NB4 (cell line): Measurements from ENCODE around the gene VPS37C.

Experiments used
- DNase-seq: peaks from one replicate; pipeline ENCODE4 v3.0.0; 2010; ENCODE audit warnings: low read depth
- H3K4me3 ChIP-seq: one replicate; pipeline ENCODE4 v1.5.1; 2011; ENCODE audit warnings: mild to moderate bottlenecking, low read depth, low read length, moderate library complexity
- MYC ChIP-seq: IDR thresholded peaks from 2 replicates; pipeline ENCODE4 v1.6.1; 2011; ENCODE audit warnings: low read depth, low read length
- POLR2A ChIP-seq: IDR thresholded peaks from 2 replicates; pipeline ENCODE4 v1.6.1; 2011; ENCODE audit warnings: mild to moderate bottlenecking; ENCODE audit not compliant: insufficient read length; ENCODE audit errors: extremely low read depth
- TF ChIP-seq, protein P1 (sequence below): IDR thresholded peaks from 2 replicates; pipeline ENCODE4 v1.6.1; 2011; ENCODE audit warnings: low read depth, low read length
- TF ChIP-seq, protein P2 (sequence below): IDR thresholded peaks from one replicate; pipeline ENCODE4 v1.5.1; 2012; ENCODE audit warnings: low read depth, low read length

Gene VPS37C

GRCh38 chr11:61089806-61090491 lies 71.3 kb downstream of the VPS37C start:
- TF ChIP-seq, protein P1, sequence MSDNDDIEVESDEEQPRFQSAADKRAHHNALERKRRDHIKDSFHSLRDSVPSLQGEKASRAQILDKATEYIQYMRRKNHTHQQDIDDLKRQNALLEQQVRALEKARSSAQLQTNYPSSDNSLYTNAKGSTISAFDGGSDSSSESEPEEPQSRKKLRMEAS = no peak
- TF ChIP-seq MYC (no peak), POLR2A (no peak)
- TF ChIP-seq, protein P2, sequence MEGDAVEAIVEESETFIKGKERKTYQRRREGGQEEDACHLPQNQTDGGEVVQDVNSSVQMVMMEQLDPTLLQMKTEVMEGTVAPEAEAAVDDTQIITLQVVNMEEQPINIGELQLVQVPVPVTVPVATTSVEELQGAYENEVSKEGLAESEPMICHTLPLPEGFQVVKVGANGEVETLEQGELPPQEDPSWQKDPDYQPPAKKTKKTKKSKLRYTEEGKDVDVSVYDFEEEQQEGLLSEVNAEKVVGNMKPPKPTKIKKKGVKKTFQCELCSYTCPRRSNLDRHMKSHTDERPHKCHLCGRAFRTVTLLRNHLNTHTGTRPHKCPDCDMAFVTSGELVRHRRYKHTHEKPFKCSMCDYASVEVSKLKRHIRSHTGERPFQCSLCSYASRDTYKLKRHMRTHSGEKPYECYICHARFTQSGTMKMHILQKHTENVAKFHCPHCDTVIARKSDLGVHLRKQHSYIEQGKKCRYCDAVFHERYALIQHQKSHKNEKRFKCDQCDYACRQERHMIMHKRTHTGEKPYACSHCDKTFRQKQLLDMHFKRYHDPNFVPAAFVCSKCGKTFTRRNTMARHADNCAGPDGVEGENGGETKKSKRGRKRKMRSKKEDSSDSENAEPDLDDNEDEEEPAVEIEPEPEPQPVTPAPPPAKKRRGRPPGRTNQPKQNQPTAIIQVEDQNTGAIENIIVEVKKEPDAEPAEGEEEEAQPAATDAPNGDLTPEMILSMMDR = no peak
- DNase-seq = no peak
- no peak overlapping the region for H3K4me3 ChIP-seq

DNA sequence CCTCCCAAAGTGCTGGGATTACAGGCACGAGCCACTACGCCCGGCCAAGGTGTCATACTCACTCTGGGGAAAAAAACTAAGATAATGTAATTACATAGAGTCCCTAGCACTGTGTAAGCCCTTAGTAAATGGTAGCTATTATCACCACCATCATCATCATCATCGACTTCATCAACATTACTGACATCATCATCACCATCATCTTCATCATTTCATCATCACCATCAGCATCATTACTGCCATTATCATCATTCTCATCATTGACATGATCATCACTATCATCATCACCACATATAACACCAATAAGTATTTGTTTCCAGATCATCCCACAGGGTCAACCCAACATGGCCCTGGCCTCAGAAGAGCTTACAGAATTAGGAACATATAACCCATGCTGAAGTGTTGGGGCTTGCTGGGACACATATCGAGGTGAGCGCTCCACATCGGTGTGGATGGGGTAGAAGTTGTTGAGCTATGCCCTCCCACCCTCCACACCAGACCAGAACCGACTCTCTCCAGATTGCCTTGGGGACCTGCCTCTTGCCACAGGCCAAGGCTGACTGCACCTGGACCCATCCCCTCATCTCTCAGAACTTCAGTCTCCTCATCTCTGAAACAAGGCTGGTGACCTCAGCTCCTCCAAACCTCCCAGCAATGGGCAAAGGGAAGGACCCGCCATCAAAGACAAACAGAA lies 73.7 kb downstream of the VPS37C start:
- DNase-seq = no peak
- no peak for TF ChIP-seq POLR2A
- TF ChIP-seq, protein P1 = no peak
- TF ChIP-seq MYC = no peak
- TF ChIP-seq, protein P2 = no peak
- H3K4me3 ChIP-seq = no peak overlapping the region

DNA sequence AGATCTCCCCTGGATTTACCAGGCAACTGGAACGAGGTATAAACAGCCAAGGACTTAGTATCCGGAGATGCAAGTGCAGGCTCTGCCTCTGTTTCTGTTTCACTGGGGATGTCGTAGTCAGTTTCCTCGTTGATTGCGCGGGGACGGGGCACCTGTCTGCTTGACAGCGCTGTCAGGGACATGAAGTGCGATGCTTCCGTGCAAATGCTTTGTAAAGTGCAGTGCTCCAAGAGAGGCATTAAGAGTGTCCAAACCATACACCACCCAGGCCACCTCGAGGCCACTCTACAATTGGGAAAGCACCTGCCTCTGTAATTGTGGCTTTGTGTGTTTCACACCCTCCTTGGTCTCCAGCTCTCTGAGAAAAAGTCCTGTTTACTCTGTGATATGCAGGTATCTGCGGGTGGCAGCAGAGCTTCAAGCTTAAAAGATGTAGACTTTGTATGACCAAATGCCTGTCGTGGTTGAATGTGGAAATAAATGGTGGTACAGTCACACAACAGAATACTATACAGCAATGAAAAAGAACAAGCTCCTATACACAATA lies 77.6 kb downstream of the VPS37C start:
- no peak overlapping the region for H3K4me3 ChIP-seq
- DNase-seq = no peak
- TF ChIP-seq POLR2A (no peak), MYC (no peak)
- TF ChIP-seq, protein P2 = no peak
- TF ChIP-seq, protein P1 = no peak

DNA sequence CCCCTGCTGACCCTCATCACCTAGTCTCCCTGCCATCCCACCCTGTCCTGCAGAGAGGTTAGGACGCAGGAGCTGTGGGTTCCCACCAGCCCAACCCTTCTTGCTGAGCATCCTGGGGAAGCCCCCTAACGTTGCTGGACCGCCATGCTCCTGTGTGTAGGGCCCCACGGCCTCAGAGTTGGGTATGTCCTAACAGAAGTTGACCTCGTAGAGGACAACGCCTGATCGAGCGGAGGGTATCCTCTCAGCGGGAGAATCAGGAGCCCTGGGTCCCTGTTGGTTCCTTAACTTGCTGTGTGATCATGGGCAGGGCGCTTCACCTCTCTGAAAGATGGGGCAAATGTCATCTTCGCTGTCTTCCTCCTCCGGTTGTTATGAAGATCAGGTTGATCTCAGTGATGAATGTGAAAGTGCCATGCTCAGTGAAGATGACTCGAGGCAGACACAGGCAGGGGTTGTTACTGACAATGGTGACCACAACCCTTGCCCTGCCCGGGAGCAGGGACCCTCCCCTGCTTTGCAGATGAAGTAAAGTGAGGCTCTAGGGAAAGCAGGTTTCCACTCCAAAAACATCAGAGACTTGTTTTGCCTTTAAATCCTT lies 78.2 kb downstream of the VPS37C start:
- H3K4me3 ChIP-seq = no peak overlapping the region
- no peak for DNase-seq
- TF ChIP-seq, protein P1 = no peak
- no peak for TF ChIP-seq POLR2A
- TF ChIP-seq, protein P2 = no peak
- TF ChIP-seq MYC = no peak

DNA sequence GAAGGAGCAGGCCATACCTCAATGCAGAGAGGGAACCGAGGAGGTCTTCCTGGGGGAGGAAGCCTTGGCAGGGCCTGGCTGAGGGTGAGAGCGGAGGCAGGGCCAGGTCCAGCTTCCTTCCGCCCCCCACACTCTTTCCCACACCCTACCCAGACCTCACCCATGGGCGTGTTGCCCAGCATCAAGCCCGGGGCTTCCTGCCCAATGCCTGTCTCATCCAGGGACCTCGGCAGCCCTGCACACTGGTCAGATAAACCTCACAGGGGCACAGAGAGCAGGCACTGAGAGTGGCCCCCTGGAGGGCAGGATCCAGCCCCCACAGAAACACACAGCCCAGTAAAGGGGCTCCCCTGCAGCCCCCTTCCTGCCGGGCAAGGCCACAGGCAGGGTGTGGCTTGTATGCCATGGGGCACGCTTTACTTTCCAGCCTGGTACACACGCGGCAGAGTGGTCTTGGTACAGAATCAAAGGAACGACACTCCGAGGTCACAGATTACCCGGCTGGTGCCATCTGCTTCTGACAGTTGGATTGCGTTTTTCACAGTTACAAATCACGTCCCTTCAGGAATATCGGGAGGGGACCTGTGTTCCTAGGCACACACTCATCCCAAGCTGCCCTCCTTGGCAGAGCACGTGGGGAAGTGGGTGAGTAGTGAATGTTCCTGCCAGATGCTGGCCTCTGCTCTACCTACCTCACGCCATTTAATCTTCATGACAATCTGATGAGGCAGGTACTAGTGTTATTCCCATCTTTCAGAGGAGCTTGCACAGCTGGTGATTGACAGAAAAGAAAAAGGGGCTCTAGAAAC lies 79.0 kb downstream of the VPS37C start:
- H3K4me3 ChIP-seq = no peak overlapping the region
- no peak for DNase-seq
- TF ChIP-seq, protein P2 = no peak
- TF ChIP-seq, protein P1 = no peak
- TF ChIP-seq POLR2A (no peak), MYC (no peak)
